Nucleus accumbens (tissue), 56 donors: ENCODE measurements around the gene DYNLT2B.
A peak's percentile ranks its signal among the peaks of the same experiment; 100 is the strongest.
"Not testable (repeated sequence)": the region's sequence is repeated elsewhere in the genome, so short reads cannot be mapped to it uniquely, and the experiment has no call there.

Experiments used
- DNase-seq, 56 donors: peaks; one replicate each; lab custom pipeline; 2025; lab: John Stamatoyannopoulos, UW

Gene DYNLT2B

DNA sequence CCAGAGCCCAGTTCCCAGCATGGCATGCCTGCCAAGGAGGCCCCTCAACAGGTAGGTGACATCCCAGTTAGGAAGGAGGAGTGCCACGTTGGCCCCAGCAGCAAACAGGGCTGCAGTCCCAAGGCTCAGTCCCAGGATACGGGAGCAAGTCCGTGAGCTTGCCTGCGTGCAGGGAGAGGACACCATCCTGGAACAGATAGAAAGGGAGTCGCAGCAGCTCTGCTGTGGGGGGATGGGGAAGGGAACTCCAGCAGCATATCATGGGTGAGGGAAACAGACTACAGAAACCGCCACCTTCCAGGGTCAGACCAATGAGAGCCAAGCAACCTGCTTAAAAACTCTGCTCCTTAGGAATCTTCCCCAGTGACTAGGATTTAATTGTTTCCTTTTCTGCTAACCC lies 9.4 kb upstream of the DYNLT2B start:
- DNase-seq, result no peak

- no peak for DNase-seq
Observed at GRCh38 chr3:196326936-196327335, 8.9 kb upstream of the DYNLT2B start.

GRCh38 chr3:196323691-196324090 lies 5.7 kb upstream of the DYNLT2B start:
- no peak for DNase-seq

GRCh38 chr3:196323016-196323415 lies 5.0 kb upstream of the DYNLT2B start:
- no peak for DNase-seq

DNA sequence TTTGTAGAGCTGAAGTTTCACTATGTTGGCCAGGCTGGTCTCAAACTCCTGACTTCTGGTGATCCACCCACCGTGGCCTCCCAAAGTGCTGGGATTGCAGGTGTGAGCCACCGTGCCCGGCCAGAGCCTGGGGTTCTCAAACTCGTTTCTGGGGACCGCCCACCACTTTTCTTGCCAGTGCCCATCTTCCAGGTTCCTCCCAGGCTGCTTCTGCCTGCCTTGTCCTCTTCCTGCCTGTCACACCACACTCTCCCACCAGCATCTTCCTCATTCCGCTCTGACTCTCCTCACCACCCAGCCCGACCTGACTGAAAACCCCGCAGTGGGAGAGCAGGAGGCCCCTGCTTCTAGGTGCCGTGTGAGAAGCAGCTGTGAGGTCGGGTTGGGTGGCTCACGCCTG lies 3.1 kb upstream of the DYNLT2B start:
- no peak for DNase-seq

- no peak for DNase-seq
Observed at GRCh38 chr3:196320137-196320536, 2.1 kb upstream of the DYNLT2B start.

DNA sequence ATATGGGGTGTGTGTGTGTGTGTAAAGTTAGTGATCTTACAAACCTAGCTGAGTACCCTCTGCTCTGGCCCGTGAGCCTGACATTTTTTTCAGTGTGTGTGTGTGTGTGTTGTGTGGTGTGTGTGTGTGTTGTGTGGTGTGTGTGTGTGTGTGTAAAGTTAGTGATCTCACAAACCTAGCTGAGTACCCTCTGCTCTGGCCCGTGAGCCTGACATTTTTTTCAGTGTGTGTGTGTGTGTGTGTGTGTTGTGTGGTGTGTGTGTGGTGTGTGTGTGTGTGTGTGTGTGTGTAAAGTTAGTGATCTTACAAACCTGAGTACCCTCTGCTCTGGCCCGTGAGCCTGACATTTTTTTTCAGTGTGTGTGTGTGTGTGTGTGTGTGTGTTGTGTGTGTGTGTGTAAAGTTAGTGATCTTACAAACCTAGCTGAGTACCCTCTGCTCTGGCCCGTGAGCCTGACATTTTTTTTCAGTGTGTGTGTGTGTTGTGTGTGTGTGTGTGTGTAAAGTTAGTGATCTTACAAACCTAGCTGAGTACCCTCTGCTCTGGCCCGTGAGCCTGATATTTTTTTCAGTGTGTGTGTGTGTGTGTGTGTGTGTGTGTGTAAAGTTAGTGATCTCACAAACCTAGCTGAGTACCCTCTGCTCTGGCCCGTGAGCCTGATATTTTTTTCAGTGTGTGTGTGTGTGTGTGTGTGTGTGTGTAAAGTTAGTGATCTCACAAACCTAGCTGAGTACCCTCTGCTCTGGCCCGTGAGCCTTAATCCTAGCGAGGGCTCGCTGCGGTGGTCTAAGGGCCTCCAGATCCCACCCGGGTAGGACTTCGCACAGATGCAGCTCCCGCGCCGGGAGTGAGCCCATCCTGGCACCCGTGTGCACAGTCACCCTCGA lies 997 bp downstream of the DYNLT2B start:
- DNase-seq, result not testable (repeated sequence)

- DNase-seq, result no peak
Observed at GRCh38 chr3:196315821-196316220, 2.2 kb downstream of the DYNLT2B start.

GRCh38 chr3:196314597-196314996 lies 3.4 kb downstream of the DYNLT2B start:
- no peak for DNase-seq

- DNase-seq, result not testable (repeated sequence)
Observed at GRCh38 chr3:196314086-196314485, 4.0 kb downstream of the DYNLT2B start.

DNA sequence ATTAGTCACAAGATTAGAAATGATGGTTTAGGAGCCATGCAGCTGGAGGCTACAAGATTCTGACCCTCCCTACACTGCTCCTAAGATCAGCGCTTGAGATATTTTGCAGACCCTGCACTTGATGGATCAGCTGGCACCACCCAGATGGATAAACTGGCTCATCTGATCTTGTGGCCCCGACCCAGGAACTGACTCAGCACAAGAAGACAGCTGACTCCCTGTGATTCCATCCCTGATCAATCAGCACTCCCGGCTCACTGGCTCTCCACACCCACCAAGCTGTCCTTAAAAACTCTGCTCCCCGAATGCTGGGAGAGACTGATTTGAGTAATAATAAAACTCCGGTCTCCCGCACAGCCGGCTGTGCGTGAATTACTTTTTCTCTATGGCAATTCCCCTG lies 15.1 kb downstream of the DYNLT2B start:
- not testable (repeated sequence) for DNase-seq

DNA sequence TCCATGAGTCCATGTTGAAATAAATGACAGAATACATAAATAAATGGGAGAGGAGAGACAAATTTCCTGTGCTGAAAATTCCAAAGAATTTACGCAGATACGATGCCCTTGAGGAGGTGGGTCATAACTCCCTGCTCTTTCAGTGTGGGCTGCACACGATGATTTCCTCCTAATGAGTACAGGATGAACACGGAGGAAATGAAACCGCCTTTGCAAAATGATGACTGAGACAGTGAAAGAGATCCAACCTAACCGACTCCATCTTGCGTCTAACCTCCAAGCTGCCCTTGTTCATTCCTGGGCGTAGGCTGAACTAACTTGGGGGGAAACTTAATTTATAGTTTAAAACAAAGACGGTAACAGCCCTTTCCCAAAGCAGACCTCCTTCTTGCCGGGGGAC lies 15.5 kb downstream of the DYNLT2B start:
- DNase-seq, result not testable (repeated sequence)

- DNase-seq, result no peak
Observed at GRCh38 chr3:196298521-196298920, 19.5 kb downstream of the DYNLT2B start.

- no peak for DNase-seq
Observed at GRCh38 chr3:196292286-196292923, 25.6 kb downstream of the DYNLT2B start.

GRCh38 chr3:196288141-196288460 lies 29.9 kb downstream of the DYNLT2B start:
- DNase-seq, result peak in 2 of 56 donors; percentile 39 to 42

DNA sequence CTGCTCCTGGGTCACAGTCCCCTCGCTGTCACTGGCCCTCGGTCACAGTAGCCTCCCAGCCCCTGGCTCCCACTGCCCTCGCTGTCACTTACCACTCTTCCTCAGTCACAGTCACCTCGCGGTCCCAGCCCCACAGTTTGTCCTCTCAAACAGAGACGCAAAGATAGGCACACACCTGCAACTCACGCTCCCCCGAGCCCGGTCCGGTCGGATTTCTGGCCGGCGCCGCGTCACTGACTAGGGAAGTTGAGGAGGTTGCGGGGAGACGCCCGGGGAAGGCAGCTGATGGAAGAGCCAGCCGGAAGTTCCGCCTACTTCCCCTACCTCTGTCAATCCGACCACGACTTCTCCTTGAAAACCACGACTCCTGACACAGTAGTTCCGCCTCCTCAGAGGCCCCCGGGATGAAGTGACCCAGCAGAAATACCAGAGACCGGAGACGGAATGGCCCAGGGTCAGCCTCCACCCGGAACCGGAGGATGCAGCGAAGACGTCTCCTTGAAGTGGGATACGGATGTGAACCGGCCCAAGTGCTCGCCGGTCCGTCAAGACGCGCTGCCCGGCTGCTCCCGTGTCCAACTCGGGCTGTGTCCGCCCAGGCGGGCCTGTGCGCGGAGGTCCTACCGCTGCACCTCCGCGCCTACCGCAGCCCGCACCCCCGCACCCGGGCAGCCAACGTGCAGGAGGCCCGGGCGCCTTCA lies 30.4 kb downstream of the DYNLT2B start, which contains the start of gene PCYT1A:
TSS of gene PCYT1A (minus strand) at position 287 of the 701 bp plus-strand sequence. CDS start 17,195 bp downstream, outside the sequence.
- DNase-seq, result peak; percentile 46 to 93 (median 85)

GRCh38 chr3:196287090-196287439 lies 31.0 kb downstream of the DYNLT2B start:
- peak in 15 of 56 donors; percentile 12 to 60 (median 40) for DNase-seq

DNA sequence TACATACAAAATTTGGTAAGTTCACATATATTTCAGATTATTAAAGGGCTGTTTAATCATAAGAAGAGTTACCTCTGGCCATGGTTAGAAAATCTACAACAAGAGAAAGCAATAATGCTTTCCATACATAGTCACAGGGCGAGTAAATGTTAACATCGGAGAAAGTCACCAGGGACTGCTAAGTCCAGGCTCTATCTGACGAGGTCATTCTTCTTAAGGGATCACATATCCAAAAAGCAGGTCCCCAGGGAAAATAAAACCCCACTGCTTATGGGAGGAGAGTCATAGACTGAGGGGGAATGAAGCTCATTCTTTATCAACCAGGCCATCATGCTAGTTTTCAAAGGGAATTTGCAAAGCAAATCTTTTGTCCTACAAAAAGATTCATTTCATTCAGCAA lies 33.6 kb downstream of the DYNLT2B start:
- DNase-seq, result no peak

GRCh38 chr3:196281962-196282361 lies 36.1 kb downstream of the DYNLT2B start:
- no peak for DNase-seq

GRCh38 chr3:196280689-196281440 lies 37.2 kb downstream of the DYNLT2B start:
- DNase-seq, result no peak

DNA sequence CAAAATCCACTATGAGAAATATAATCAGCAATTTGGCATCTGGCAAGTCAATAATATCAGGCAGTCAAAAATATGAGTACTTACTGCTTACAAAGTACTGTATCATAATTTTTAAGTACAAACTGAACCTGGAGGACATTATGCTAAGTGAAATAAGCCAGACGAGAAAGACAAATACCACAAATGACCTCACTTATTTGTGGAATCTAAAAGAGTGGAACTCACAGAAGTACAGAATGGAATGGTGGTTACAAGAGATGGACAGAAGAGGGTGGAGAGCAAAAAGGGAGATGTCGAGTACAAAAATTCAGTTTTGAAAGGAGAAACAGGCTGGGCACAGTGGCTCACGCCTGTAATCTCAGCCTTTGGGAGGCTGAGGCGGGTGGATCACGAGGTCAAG lies 42.9 kb downstream of the DYNLT2B start:
- no peak for DNase-seq
